Transverse colon (tissue), 4 donors: Measurements from ENCODE around the gene SERPINA1. TPM values are rescaled to one million over a fixed set of nuclear protein-coding genes. Genes with fewer than 3 reads are reported as not detected.
A peak's percentile ranks its signal among the peaks of the same experiment; 100 is the strongest.

Experiments used
- DNase-seq: peaks from one replicate; pipeline ENCODE4 v3.0.0-alpha.2; 2019
- H3K27ac ChIP-seq, 4 donors: fragments of 200-600 bp; sonication (generic); 2 replicates each; pipeline ENCODE4 v1.5.1; 2016 to 2018; ENCODE audit warnings: inconsistent platforms in 4 of 4
- H3K27me3 ChIP-seq: fragments of 200-600 bp; sonication (generic); 2 replicates; pipeline ENCODE4 v1.5.1; 2017; ENCODE audit warnings: inconsistent platforms
- H3K36me3 ChIP-seq, 4 donors: fragments of 200-600 bp; sonication (generic); 2 replicates each; pipeline ENCODE4 v1.5.1; 2017 to 2019; ENCODE audit warnings: inconsistent platforms in 4 of 4
- H3K4me1 ChIP-seq, 4 donors: fragments of 200-600 bp; sonication (generic); 2 replicates each; pipeline ENCODE4 v1.5.1; 2017 to 2020; ENCODE audit warnings: inconsistent platforms in 4 of 4
- H3K4me3 ChIP-seq, 4 donors: fragments of 200-600 bp; sonication (generic); 1 replicate in 1 of 4; 2 replicates in 3 of 4; pipeline versions ENCODE4 v1.5.1 to v1.6.1; 2017 to 2019; ENCODE audit warnings: inconsistent platforms in 4 of 4
- H3K9me3 ChIP-seq, 2 donors: fragments of 200-600 bp; sonication (generic); 2 replicates each; pipeline ENCODE4 v1.5.1; 2017 to 2019; ENCODE audit warnings: inconsistent platforms in 2 of 2
- EP300 ChIP-seq: sonication (generic); formaldehyde crosslinking; IDR thresholded peaks from one replicate; pipeline ENCODE4 v1.6.1; 2017; ENCODE audit warnings: antibody characterized with exemption, low read depth
- POLR2A ChIP-seq: fragments of 450-650 bp; IDR thresholded peaks from one replicate; pipeline ENCODE4 v1.6.1; 2016; ENCODE audit warnings: antibody characterized with exemption, mild to moderate bottlenecking, moderate library complexity
- POLR2AphosphoS5 ChIP-seq, 3 donors: sonication (generic); formaldehyde crosslinking; IDR thresholded peaks; one replicate each; pipeline ENCODE4 v1.6.1; 2016; ENCODE audit warnings: antibody characterized with exemption in 3 of 3
- WGBS, 2 donors: methylation state at CpG; one replicate each; pipeline ENCODE4 v1.1.5; 2018; ENCODE audit warnings: low coverage in 1 of 2; 5-methylcytosine and 5-hydroxymethylcytosine counted together
- in situ Hi-C, 4 donors: fragments of 200-750 bp; cut with MboI; loops; one replicate each; pipeline versions ENCODE4 v1.15.0 to v1.15.1; 2017; ENCODE audit warnings: low sequenced_read_pairs in 3 of 4, low pct_ligation_motif_present in 1 of 4, low pct_unique_long_range_greater_than_20kb in 1 of 4
- intact Hi-C: fragments of 100-400 bp; cut with DNase I; formaldehyde crosslinking; loops from one replicate; pipeline ENCODE4 v1.15.1; 2023; ENCODE audit warnings: low total_unique reads
- total RNA-seq, 4 donors: library from RNA; depleted of rRNA; stranded (reverse); fragments of >200 nt; gene quantifications; one replicate each; pipeline ENCODE4 v1.1.0, GENCODE V29; 2016
- TF ChIP-seq, protein P1 (sequence below), 5 experiments: fragments of 200-600 bp in 3 of 5; fragments of 450-650 bp in 2 of 5; sonication (generic) in 3 of 5; IDR thresholded peaks; 1 replicate in 2 of 5; 2 replicates in 3 of 5; pipeline ENCODE4 v1.5.1; 2016 to 2017; ENCODE audit warnings: antibody characterized with exemption in 5 of 5, inconsistent platforms in 3 of 5, mild to moderate bottlenecking in 2 of 5, moderate library complexity in 1 of 5

Gene SERPINA1
- total RNA-seq, 4 donors from 2014 or later = 35.2 to 107 (median 61.0) TPM

DNA sequence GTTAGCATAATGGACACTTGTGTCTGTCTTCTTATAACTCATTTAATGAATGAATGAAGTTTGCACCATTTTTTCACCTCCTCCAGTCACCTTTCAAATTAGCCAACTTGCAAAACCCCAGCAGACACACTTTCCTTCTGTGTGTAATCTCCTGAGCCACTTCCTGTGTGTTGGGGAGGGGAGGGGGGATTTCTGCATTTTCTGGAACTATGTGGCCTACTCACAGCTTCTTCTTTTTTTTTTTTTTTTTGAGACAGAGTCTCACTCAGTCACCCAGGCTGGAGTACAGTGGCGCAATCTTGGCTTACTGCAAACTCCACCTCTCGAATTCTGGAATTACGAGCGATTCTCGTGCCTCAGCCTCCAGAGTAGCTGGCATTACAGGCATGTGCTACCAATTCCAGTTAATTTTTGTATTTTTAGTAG, 4.1 kb upstream of the SERPINA1 start:
- Histone ChIP-seq H3K27ac (peak overlapping the region in 2 of 4 donors; percentile 38 to 73), H3K4me3 (no peak overlapping the region), H3K4me1 (peaks cover 0 to 44% (median 16%) of the 10 kb centered on the region in 4 donors), H3K36me3 (no peaks in the 10 kb centered on the region), H3K27me3 (no peaks in the 10 kb centered on the region), H3K9me3 (no peaks in the 10 kb centered on the region)
- WGBS, 2 donors = 61 to 72% methylated on average over 4 to 5 of the region's 5 CpGs
- TF ChIP-seq POLR2A = no peak
- no peak for TF ChIP-seq EP300
- TF ChIP-seq POLR2AphosphoS5 (IDR thresholded peaks at IDR 0.05) = no peak
- TF ChIP-seq, protein P1, sequence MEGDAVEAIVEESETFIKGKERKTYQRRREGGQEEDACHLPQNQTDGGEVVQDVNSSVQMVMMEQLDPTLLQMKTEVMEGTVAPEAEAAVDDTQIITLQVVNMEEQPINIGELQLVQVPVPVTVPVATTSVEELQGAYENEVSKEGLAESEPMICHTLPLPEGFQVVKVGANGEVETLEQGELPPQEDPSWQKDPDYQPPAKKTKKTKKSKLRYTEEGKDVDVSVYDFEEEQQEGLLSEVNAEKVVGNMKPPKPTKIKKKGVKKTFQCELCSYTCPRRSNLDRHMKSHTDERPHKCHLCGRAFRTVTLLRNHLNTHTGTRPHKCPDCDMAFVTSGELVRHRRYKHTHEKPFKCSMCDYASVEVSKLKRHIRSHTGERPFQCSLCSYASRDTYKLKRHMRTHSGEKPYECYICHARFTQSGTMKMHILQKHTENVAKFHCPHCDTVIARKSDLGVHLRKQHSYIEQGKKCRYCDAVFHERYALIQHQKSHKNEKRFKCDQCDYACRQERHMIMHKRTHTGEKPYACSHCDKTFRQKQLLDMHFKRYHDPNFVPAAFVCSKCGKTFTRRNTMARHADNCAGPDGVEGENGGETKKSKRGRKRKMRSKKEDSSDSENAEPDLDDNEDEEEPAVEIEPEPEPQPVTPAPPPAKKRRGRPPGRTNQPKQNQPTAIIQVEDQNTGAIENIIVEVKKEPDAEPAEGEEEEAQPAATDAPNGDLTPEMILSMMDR (IDR thresholded peaks at IDR 0.05) = no peak
- in situ Hi-C loops (no loop called here), intact Hi-C loops (no loop called here)
- no peak for DNase-seq

DNA sequence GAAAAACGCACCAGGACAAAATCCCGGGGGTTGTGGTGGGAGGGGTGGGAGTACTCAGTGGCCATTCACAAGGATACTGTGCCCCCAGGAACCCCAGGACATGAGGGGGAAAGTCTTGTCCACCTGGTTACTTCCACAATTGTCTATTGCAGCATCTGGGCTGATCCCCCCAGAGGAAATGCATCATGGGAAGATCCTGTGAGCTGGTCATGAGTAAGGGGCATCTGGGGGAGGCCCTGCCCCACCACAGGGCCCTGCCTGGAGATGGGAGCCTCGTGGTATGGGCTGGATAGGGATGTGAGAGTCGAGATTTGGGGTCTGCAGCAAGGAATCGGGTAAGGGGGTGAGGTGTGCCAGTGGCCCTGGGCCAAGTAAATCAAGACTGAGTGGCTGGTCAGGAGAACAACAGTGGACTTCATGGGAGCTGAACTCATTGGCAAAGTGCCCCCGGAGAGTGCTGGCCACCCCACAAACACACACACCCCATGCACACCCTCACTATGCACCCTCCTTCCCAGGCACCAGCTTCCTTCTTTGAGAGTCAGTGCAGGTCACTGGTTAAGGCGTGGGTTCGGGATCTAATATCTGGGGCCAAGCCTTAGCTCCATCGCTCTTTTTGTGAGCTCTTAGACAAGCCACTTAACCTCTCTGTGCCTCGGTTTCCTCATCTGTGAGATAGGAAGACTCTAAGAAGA, 3.0 kb upstream of the SERPINA1 start:
- Histone ChIP-seq H3K9me3 (no peaks in the 10 kb centered on the region), H3K4me3 (no peak overlapping the region), H3K27me3 (no peaks in the 10 kb centered on the region), H3K27ac (peak overlapping the region; percentile 70 to 73 (median 72)), H3K4me1 (peaks cover 0 to 55% (median 19%) of the 10 kb centered on the region in 4 donors), H3K36me3 (no peaks in the 10 kb centered on the region)
- DNase-seq = no peak
- TF ChIP-seq POLR2A = no peak
- in situ Hi-C loops (no loop called here), intact Hi-C loops (no loop called here)
- 70 to 71% methylated on average over 4 to 10 of the region's 10 CpGs for WGBS, 2 donors

DNA sequence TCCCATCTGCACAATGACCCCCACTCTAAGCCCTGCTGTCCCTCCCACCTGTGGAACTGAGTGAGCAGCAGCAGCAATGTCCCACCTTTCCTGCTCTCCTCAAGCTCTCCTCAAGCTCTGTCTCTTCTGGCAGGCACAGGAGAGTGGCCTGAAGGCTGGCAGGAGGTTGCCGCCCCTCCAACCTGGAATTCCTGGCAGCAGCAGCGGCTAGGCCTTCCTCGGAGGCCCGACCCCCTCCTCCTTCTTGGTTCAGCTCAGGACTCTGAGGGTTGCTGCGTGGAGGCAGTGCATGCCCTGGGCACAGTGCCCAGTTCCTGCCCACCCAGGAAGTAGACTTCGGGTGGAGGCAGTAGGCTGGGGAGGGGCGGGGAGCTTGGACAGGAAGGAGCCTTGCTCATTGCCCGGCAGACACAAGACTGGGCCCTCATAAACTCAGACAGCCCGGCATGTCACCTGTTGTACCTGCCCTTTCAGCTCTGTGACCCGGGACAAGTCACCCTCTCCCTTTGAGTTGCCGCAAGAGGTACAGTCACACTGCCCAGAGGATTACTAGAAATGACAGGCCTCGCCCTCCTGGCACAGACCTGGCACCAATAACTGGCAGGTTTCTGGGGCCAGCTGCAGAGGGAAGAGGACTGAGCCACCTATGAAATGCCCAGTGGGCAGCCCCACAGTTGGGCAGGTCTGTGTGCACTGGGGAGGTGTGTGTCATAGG, 2.1 kb upstream of the SERPINA1 start:
- Histone ChIP-seq H3K9me3 (no peaks in the 10 kb centered on the region), H3K4me1 (peaks cover 0 to 59% (median 22%) of the 10 kb centered on the region in 4 donors), H3K4me3 (peak overlapping the region in 2 of 4 donors; percentile 10 to 36), H3K27me3 (no peaks in the 10 kb centered on the region), H3K27ac (peak overlapping the region; percentile 70 to 73 (median 72)), H3K36me3 (no peaks in the 10 kb centered on the region)
- DNase-seq = peak; percentile 86
- TF ChIP-seq EP300 = no peak
- peak; percentile 42 for TF ChIP-seq POLR2A
- TF ChIP-seq POLR2AphosphoS5 (IDR thresholded peaks at IDR 0.05) = peak in 2 of 3 donors; percentile 53 to 69
- 30% methylated on average over 12 of the region's 12 CpGs; no CpG with 5 or more reads in 1 of the 2 donors for WGBS, 2 donors
- in situ Hi-C loops (no loop called here), intact Hi-C loops (no loop called here)

DNA sequence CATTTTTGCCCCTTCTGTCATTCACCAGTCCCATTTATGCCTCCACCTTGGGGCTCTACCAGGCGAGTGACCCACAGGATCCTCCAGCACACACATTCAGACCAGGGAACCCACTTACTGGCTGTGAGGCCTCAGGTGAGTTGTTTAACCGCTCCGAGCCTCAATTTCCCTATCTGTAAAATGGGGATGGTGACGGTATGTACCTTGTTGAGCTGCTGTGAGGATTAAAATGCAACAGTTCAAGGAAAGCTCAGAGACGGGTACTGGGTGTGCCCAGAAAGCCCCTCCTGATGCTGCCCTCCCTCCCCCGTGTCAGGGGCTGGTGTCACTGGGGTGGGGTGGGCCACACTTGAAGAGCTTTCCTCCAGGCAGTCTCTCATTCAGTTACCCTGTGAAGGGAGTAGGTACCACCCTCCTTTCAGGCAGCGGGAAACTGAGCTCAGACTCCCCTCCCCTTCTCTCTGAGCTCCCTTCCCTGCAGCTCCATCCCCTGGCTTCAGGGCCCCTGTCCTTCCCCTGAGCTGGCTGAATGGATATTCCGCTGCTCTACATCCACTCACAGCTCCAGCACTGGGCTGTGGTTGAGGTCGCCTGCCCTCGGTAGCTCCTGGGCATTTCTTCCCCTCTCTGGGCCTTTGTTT, 1.4 kb upstream of the SERPINA1 start:
- Histone ChIP-seq H3K27ac (peak overlapping the region; percentile 64 to 73 (median 72)), H3K4me3 (peak overlapping the region in 2 of 4 donors; percentile 10 to 36)

More for the DNA sequence above, 1.4 kb upstream of the SERPINA1 start:
- no peaks in the 10 kb centered on the region for H3K27me3 ChIP-seq
- intact Hi-C loops (no loop called here), in situ Hi-C loops (no loop called here)
- no peaks in the 10 kb centered on the region for H3K9me3 ChIP-seq
- no peaks in the 10 kb centered on the region for H3K36me3 ChIP-seq
- no peak for DNase-seq
- TF ChIP-seq, protein P1 (IDR thresholded peaks at IDR 0.05) = no peak
- TF ChIP-seq POLR2A = no peak
- no peak for TF ChIP-seq EP300
- TF ChIP-seq POLR2AphosphoS5 (IDR thresholded peaks at IDR 0.05) = no peak
- WGBS, 2 donors = 80% methylated on average over 1 to 10 of the region's 10 CpGs
- peaks cover 3 to 59% (median 23%) of the 10 kb centered on the region in 4 donors for H3K4me1 ChIP-seq
